Measurements from ENCODE around the gene RPH3AL.
"Not testable (repeated sequence)": the region's sequence is repeated elsewhere in the genome, so short reads cannot be mapped to it uniquely, and the experiment has no call there.

The RPH3AL gene

GRCh38 chr17:214881-215331, 137.7 kb downstream of the RPH3AL start:
- H3K4me3 ChIP-seq (ENCODE audit: low read depth, low read length), result no peak overlapping the region
- no peak for DNase-seq (ENCODE audit: low read depth)
- TF ChIP-seq CTCF (IDR thresholded peaks at IDR 0.05; ENCODE audit: low read depth, low read length), result no peak

- DNase-seq (ENCODE audit: low read depth), result no peak
- H3K4me3 ChIP-seq (ENCODE audit: low read depth, low read length), result no peak overlapping the region
- TF ChIP-seq POLR2A (IDR thresholded peaks at IDR 0.05; ENCODE audit: extremely low read depth, insufficient read length) (no peak), MAX (IDR thresholded peaks at IDR 0.05; ENCODE audit: low read depth, low read length) (no peak), MYC (IDR thresholded peaks at IDR 0.05; ENCODE audit: low read depth, low read length) (no peak), CTCF (IDR thresholded peaks at IDR 0.05; ENCODE audit: low read depth, low read length) (no peak)
These were observed 139.1 kb downstream of the RPH3AL start for GRCh38 chr17:213286-214105.

- no peak overlapping the region for H3K4me3 ChIP-seq (ENCODE audit: low read depth, low read length)
- DNase-seq (ENCODE audit: low read depth), result no peak
- TF ChIP-seq CTCF (IDR thresholded peaks at IDR 0.05; ENCODE audit: low read depth, low read length), result no peak
- no peak for TF ChIP-seq MAX (IDR thresholded peaks at IDR 0.05; ENCODE audit: low read depth, low read length)
- no peak for TF ChIP-seq POLR2A (IDR thresholded peaks at IDR 0.05; ENCODE audit: extremely low read depth, insufficient read length)
- no peak for TF ChIP-seq MYC (IDR thresholded peaks at IDR 0.05; ENCODE audit: low read depth, low read length)
These were observed 142.2 kb downstream of the RPH3AL start for GRCh38 chr17:210402-210801.

- H3K4me3 ChIP-seq (ENCODE audit: low read depth, low read length), result no peak overlapping the region
- TF ChIP-seq CTCF (IDR thresholded peaks at IDR 0.05; ENCODE audit: low read depth, low read length) (no peak), POLR2A (IDR thresholded peaks at IDR 0.05; ENCODE audit: extremely low read depth, insufficient read length) (no peak), MAX (IDR thresholded peaks at IDR 0.05; ENCODE audit: low read depth, low read length) (no peak), MYC (IDR thresholded peaks at IDR 0.05; ENCODE audit: low read depth, low read length) (no peak)
- DNase-seq (ENCODE audit: low read depth), result no peak
These were observed 144.2 kb downstream of the RPH3AL start for GRCh38 chr17:208429-208828.

GRCh38 chr17:207775-208174, 144.8 kb downstream of the RPH3AL start:
- TF ChIP-seq POLR2A (IDR thresholded peaks at IDR 0.05; ENCODE audit: extremely low read depth, insufficient read length) (no peak), MAX (IDR thresholded peaks at IDR 0.05; ENCODE audit: low read depth, low read length) (no peak), MYC (IDR thresholded peaks at IDR 0.05; ENCODE audit: low read depth, low read length) (no peak)
- no peak for DNase-seq (ENCODE audit: low read depth)

GRCh38 chr17:206941-207560, 145.6 kb downstream of the RPH3AL start:
- H3K4me3 ChIP-seq (ENCODE audit: low read depth, low read length), result no peak overlapping the region
- DNase-seq (ENCODE audit: low read depth), result no peak
- no peak for TF ChIP-seq CTCF (IDR thresholded peaks at IDR 0.05; ENCODE audit: low read depth, low read length)
- no peak for TF ChIP-seq MAX (IDR thresholded peaks at IDR 0.05; ENCODE audit: low read depth, low read length)
- no peak for TF ChIP-seq POLR2A (IDR thresholded peaks at IDR 0.05; ENCODE audit: extremely low read depth, insufficient read length)
- TF ChIP-seq MYC (IDR thresholded peaks at IDR 0.05; ENCODE audit: low read depth, low read length), result no peak

More at GRCh38 chr17:207775-208174, 144.8 kb downstream of the RPH3AL start:
- no peak overlapping the region for H3K4me3 ChIP-seq (ENCODE audit: low read depth, low read length)

- not testable (repeated sequence) for DNase-seq (ENCODE audit: low read depth); H3K4me3 ChIP-seq (ENCODE audit: low read depth, low read length)
These were observed 146.1 kb downstream of the RPH3AL start for GRCh38 chr17:206484-206883.

Measured in NB4 (cell line).